ENCODE data around the gene SBNO2. TPM values are rescaled to one million over a fixed set of nuclear protein-coding genes. Genes with fewer than 3 reads are reported as not detected.
A peak's percentile ranks its signal among the peaks of the same experiment; 100 is the strongest.

Gene SBNO2
- total RNA-seq, 1 experiment from 2014 or later = 46.3 TPM

DNA sequence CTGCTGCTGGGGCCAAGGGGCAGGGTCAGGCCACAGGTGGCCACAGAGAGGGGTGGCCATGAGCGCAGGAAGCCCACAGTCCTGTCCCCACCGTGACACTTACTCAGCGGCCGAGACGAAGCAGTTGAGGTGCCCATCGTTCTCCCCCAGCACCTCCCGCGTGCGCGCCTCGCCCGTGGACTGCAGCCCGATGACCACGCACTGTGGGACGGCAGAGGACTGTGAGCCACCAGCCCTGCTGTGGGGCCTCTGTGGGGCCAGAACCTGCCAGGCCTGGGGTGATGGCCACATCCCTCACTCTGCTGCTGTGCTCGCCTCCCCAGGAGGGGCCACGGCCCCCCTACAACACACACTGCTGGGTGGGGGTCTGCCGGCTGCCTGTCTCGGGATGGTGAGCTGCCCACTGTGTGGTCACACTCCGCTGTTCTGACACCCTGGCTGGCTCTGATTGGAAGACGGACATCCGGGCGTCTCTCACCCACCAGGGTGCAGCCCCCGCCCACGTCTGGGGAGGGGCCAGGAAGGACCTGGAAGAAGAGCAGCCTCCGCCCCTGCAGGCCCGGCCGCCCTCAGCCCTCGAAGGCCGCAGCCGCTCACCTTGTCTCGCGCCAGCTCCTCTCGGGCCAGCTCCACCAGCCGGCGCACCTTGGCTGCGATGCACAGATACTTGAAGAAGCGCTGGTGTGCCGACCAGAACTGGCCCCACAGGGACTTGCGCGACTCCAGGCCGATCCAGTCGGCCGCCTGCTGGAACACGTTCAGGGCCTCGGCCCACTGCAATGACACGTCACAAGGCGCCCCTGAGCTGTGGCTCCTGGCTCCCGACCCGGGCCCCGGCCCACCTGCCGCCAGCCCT, 57.1 kb downstream of the SBNO2 start:
- no peak overlapping the region for H2BK12ac ChIP-seq (ENCODE audit: insufficient read length, low read depth, low read length)
- peaks cover 0 to 8% of the 10 kb centered on the region in 2 experiments; a peak in 2 of 4 replicates for H3K4me1 Mint-ChIP-seq
- no peak overlapping the region for H3K27ac ChIP-seq (ENCODE audit: insufficient read length, low read depth, low read length)
- H3K4me2 ChIP-seq (ENCODE audit: insufficient read depth, insufficient read length, low read length) = no peak overlapping the region
- TF ChIP-seq, protein P1, sequence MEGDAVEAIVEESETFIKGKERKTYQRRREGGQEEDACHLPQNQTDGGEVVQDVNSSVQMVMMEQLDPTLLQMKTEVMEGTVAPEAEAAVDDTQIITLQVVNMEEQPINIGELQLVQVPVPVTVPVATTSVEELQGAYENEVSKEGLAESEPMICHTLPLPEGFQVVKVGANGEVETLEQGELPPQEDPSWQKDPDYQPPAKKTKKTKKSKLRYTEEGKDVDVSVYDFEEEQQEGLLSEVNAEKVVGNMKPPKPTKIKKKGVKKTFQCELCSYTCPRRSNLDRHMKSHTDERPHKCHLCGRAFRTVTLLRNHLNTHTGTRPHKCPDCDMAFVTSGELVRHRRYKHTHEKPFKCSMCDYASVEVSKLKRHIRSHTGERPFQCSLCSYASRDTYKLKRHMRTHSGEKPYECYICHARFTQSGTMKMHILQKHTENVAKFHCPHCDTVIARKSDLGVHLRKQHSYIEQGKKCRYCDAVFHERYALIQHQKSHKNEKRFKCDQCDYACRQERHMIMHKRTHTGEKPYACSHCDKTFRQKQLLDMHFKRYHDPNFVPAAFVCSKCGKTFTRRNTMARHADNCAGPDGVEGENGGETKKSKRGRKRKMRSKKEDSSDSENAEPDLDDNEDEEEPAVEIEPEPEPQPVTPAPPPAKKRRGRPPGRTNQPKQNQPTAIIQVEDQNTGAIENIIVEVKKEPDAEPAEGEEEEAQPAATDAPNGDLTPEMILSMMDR (conservative IDR thresholded peaks at IDR 0.05) = no peak
- peaks cover 12 to 36% (median 24%) of the 10 kb centered on the region in 3 experiments; a peak in 6 of 7 replicates for H3K36me3 Mint-ChIP-seq (ENCODE audit: insufficient read depth in 1 of 3, low read depth in 3 of 3)
- H3K9ac ChIP-seq (ENCODE audit: extremely low read depth, insufficient read length, low read length) = no peak overlapping the region
- no peaks in the 10 kb centered on the region for H3K4me1 ChIP-seq (ENCODE audit: insufficient read depth, low read length)
- H3K14ac ChIP-seq (ENCODE audit: insufficient read depth, low read length) = no peak overlapping the region; the same call in 1 of the 2 replicates
- H4K20me1 ChIP-seq (ENCODE audit: control insufficient read depth, insufficient read depth, insufficient read length) = no peaks in the 10 kb centered on the region
- H4K91ac ChIP-seq (ENCODE audit: insufficient read length, low read depth, low read length) = no peak overlapping the region
- WGBS (ENCODE audit: extremely low coverage, insufficient read length, low lambda C conversion rate) = no CpG with 5 or more reads among the region's 52 CpGs
- H3K27me3 ChIP-seq (ENCODE audit: insufficient read depth, low read length) = no peaks in the 10 kb centered on the region
- H3K9me3 Mint-ChIP-seq = no peaks in the 10 kb centered on the region
- H2AFZ ChIP-seq (ENCODE audit: low read length) = no peak overlapping the region
- H3K9me3 ChIP-seq (ENCODE audit: control insufficient read depth, low read depth, low read length) = no peaks in the 10 kb centered on the region
- H3K56ac ChIP-seq (ENCODE audit: insufficient read length, low read depth, low read length) = no peak overlapping the region
- no peaks in the 10 kb centered on the region for H3K23me2 ChIP-seq (ENCODE audit: insufficient read length, low read depth, low read length, poor library complexity, severe bottlenecking)
- no peak overlapping the region for H4K5ac ChIP-seq (ENCODE audit: insufficient read length, low read depth, low read length)
- H3K27me3 Mint-ChIP-seq (ENCODE audit: low read depth) = peaks cover 2% of the 10 kb centered on the region
- H3T11ph ChIP-seq (ENCODE audit: low read length) = no peak overlapping the region
- no peak overlapping the region for H4K8ac ChIP-seq (replicated peaks; ENCODE audit: insufficient read length, low read depth, low read length)
- H2BK20ac ChIP-seq (ENCODE audit: low read depth, low read length, poor library complexity, severe bottlenecking) = no peak overlapping the region
- H3K79me1 ChIP-seq (ENCODE audit: insufficient read depth, low read depth, low read length, poor library complexity, severe bottlenecking) = no peaks in the 10 kb centered on the region
- H2AK5ac ChIP-seq (ENCODE audit: insufficient read length, low read length) = no peak overlapping the region
- no peak overlapping the region for H3K4ac ChIP-seq (ENCODE audit: low read depth, low read length)
- no peak overlapping the region for H3K18ac ChIP-seq (ENCODE audit: insufficient read length, low read depth, low read length)
- no peak overlapping the region for H3K4me3 Mint-ChIP-seq
- no peaks in the 10 kb centered on the region for H3K79me2 ChIP-seq (ENCODE audit: insufficient read depth, low read length)
- H2BK15ac ChIP-seq (ENCODE audit: low read depth, low read length) = no peak overlapping the region
- H3K27ac Mint-ChIP-seq = peak overlapping the region in 1 of 3 experiments; percentile 36; a peak in 1 of 7 replicates
- DNase-seq = peak; percentile 72
- no peak overlapping the region for H2BK5ac ChIP-seq (ENCODE audit: insufficient read length, low read length)
- no peak overlapping the region for H2BK120ac ChIP-seq (ENCODE audit: low read depth, low read length, poor library complexity, severe bottlenecking)
- H3K23ac ChIP-seq (ENCODE audit: insufficient read length, low read depth, low read length) = no peak overlapping the region
